COLO829 (cell line): ENCODE measurements around the gene EXD3.

Experiments used
- DNase-seq: peaks from one replicate; pipeline ENCODE4 v3.0.0; 2012; ENCODE audit warnings: low spot score

The EXD3 gene

DNA sequence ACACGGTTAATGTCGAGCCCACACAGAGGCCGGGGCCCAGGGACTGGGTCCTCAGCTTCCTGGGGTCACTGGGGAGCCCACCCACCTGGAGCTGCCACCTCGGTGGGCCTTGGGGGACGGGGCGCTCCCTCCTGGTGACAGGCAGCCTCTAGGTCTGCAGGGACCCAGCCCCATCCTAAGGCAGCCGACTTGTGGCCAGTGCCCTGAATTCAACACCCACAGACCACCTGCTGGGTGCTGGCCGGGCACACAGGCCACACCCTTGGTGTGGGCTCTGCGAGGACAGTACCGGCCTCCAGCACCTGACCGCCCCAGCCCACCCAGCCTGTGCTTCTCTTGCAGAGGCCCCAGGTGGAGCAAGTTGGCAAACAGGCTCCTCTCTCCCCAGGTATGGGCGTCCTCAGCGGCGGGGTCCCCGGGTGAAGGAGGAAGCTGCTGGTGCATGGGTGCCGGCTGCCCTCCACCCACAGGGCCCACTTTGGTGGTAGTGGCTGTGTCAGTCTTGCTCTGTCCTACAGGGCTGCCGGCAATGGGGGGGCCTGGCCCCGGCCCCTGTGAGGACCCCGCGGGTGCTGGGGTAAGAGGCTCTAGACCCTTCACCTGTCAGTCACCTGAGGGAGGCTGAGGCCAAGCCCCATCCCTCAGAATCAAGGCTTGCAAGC, 9.9 kb upstream of the EXD3 start:
- DNase-seq: no peak

- DNase-seq: no peak
These were observed 8.5 kb upstream of the EXD3 start for GRCh38 chr9:137431416-137431931.

GRCh38 chr9:137430723-137431415, 7.9 kb upstream of the EXD3 start:
- DNase-seq: no peak

- DNase-seq: no peak
These were observed 7.2 kb upstream of the EXD3 start for GRCh38 chr9:137429974-137430722.

GRCh38 chr9:137429546-137429890, 6.6 kb upstream of the EXD3 start:
- no peak for DNase-seq

GRCh38 chr9:137428841-137429545, 6.0 kb upstream of the EXD3 start:
- no peak for DNase-seq

DNA sequence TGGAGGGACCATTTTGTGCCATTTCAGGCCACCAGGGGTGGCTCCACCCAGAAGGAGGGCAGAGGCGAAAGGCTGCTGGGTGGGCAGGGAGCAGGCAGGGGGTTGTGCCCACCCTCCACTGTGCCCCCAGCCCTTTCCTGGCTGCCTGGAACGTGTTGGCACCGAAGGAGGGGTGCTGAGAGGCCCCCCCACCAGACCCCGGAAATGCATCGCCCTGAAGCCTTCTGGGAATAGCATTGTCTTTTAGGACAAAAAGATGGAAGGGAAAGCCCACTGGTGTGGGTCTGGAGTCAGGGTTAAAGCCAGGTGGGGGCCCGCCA, 5.3 kb upstream of the EXD3 start:
- DNase-seq: no peak

DNA sequence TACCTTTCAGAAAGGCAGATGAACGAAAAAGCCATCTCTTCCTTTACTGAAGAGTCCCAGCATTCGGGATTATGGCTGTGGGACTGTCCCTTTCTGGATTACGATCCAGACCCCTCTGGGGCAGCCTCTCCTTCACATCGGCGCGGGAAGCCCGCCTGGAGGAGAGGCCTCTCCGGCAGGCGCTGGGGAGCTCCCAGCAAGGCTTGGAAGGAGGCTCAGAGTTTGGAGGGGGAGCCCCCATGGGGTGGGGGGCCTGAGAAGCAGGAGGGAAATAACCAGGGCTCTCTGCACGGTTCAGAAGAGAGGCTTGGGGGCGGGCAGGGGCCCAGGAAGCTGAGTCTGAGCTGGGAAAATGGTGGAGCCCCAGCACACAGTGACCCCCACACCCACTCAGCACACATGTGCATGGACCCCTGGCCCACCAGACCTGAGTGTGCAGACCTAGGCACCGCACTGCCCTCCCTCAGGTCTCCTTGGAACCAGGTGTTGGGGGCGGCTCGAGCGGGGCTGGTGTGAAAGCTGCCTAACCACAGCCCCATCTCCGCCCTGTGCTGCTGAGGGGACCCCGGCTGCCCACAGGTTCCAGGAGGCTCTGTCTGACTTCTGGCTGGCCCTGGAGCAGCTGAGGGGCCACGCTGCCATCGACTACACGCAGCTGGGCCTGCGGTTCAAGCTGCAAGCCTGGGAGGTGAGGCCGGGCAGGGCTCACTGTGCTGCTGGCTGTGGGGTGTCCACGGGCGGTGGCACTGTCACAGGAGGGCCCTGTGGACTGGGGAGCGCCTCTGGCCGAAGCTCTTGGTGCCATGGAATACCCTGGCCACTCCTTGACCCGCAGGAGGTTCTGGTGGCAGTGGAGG, 4.7 kb upstream of the EXD3 start:
- no peak for DNase-seq

DNA sequence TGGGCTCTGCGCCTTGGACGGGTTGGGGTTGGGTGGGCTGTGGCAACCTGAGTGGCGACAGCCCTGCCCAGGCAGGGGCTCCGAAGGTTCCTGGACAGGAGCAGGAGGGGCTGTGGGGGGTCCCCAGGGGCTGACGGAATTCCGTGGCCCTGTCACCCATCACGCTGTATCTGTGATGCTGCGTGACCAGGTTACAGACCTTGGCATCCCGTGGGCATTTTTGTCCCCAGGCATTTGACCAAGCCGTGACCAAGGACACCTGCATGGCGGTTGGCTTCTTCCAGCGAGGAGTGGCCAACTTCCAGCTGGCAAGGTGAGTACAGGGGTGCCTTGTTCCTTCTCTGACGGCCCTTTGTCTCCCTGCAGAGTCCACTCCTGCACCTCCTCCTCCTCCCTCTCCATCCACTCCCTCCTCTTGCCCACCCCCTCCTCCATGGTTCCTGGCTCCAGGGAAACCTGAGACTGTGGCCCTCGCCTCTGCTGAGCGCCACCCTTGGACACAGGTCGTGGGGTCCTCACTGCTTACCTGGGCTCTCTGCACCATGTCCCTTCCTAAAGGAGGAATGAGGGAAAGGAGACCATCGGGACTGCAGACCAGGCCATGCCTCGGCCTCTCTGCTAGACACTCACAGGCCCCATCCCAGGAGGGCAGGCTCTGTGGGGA, 3.2 kb upstream of the EXD3 start:
- no peak for DNase-seq

- DNase-seq: no peak
These were observed 741 bp upstream of the EXD3 start for GRCh38 chr9:137423514-137424291.

DNA sequence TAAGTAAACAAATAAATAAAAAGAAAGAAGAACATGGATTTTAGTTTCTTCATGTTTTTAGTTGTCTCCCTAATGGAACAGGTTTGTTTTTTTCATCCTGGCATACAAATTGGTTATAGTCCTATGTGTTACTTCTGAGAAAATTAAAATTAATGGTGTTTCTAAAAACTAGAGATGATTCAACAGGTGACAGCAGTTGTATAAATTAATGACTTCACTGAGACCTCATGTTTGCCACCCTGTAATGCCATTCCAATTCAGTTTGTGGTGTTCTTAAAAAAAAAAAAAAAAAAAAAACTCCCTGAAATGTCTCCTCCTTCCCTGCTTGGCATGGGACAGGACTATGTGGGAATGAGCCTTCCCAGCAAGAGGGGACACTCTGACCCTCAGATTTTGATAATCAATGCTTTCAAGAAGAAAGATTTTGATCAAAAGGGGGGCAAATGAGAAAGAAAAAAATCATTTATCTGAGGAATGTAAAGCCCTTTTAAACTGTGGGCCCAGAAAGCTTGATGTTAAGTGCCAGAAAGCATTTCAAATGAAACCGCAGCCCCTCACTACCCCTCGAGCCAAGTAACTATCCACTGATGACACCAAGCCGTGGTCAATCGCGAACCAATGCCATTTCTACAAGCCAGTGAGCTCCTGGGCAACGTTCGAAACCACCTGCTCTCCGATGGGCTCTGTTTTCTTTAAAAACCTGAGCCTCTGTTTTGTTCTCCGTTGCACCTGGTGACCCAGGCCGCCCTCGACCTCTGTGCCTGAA, 941 bp downstream of the EXD3 start:
- DNase-seq: no peak

GRCh38 chr9:137417161-137418021, 5.6 kb downstream of the EXD3 start:
- no peak for DNase-seq

- DNase-seq: no peak
These were observed 6.3 kb downstream of the EXD3 start for GRCh38 chr9:137416563-137417151.

DNA sequence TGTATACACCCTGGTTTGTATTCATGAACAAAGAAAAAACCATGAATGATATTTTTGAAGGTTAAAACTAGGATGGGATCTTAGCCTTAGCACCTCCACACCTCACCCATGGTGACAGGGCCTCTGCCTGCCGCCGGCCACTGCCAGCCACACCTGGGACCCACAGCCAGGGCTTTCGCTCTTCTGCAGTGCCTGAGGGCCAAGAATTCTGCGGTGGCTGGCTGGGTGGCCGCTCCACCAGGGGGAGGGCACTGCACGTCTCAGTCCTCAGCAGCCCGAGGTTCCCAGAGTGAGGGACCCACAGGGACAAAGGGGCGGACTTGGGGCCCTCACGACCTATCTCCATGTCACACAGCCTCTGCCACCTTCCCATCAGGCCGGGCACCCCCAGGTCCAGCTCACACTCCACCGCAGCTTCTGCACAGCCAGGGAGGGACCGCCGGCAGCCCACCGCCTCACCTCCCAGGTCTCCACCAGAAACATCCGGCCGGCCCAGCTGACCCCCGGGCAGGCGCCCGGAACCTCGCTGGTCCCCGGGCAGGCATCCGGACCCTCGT, 6.9 kb downstream of the EXD3 start:
- DNase-seq: no peak

- no peak for DNase-seq
These were observed 7.5 kb downstream of the EXD3 start for GRCh38 chr9:137415451-137415850.

DNA sequence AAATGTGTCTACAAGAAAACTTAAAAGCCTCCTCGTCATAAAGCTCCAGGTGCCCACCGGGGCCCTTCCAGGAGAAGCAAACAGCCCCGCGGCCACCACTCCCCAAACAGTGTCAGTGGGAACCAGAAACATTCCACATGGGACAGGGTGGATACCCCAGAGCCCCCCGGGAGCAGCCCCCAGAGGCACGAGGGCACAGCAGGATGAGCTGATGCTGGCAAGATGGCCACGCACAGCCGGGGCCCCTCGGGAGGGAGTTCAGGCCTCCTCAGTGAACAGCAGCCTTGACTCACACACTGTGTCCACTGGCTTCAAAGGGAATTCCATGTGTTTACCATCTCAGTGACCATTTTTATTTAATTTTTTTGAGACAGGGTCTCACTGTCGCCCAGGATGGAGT, 10.5 kb downstream of the EXD3 start:
- DNase-seq: no peak

DNA sequence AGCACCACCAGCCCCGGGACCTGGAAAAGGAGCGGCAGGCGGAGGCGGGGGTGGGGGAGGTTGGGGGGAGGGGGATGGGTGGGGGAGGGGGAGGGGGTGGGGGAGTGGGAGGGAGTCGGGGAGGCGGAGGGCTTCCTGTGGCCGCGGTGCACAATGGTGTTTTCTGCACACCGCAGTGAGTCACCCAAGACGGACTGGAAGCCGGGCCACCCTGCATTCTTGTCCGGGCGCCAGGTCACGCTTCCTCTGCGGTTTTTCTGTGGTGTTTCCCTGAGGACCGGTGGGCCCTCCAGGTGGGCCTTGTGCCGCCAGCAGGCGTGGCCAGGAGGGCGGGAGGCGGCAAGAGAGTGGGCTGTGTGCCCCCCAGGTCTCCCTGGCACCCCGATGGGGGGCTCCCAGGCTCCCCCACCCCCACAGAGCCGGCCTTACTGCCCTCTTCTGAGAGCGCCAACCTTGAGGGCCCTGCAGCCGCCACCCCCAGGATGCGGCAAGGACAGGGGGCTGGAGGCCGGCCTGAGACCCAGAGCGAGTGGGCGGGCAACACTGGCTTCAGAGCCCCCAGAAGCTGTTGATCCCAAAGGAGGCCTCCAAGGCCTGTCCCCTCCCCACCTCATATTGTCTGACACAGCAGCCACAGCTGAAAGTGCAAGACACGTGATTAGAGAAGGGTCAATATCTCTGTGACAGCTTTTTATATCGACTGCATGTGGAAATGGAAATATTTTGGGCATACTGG, 11.1 kb downstream of the EXD3 start:
- peak; percentile 88 for DNase-seq
